HepG2 (cell line): ENCODE measurements around the gene JSRP1. TPM values are rescaled to one million over a fixed set of nuclear protein-coding genes. Genes with fewer than 3 reads are reported as not detected.

Source experiments
- CAMTA2 ChIP-seq: sonication (generic); formaldehyde crosslinking; IDR thresholded peaks from 2 replicates; pipeline ENCODE4 v1.4.0; 2020; ENCODE audit warnings: mild to moderate bottlenecking, missing genetic modification reagents, borderline replicate concordance
- DNMT1 ChIP-seq: sonication (generic); formaldehyde crosslinking; IDR thresholded peaks from 2 replicates; pipeline ENCODE4 v1.5.1; 2020; ENCODE audit warnings: mild to moderate bottlenecking, missing genetic modification reagents
- NFYB ChIP-seq: sonication (generic); formaldehyde crosslinking; IDR thresholded peaks from 2 replicates; pipeline ENCODE4 v1.4.0; 2020; ENCODE audit warnings: missing genetic modification reagents
- POLR2AphosphoS5 ChIP-seq: IDR thresholded peaks from 2 replicates; pipeline ENCODE4 v1.6.1; 2012; ENCODE audit warnings: low read depth, low read length
- RCOR2 ChIP-seq: IDR thresholded peaks from 2 replicates; pipeline ENCODE4 v1.6.1; 2016; ENCODE audit warnings: missing biosample characterization, missing genetic modification reagents
- SMARCE1 ChIP-seq: fragments of 450-650 bp; IDR thresholded peaks from 2 replicates; pipeline ENCODE4 v1.6.1; 2017; ENCODE audit warnings: borderline replicate concordance
- THYN1 ChIP-seq: sonication (generic); formaldehyde crosslinking; IDR thresholded peaks from 2 replicates; pipeline ENCODE4 v1.8.1; 2023; ENCODE audit warnings: low read depth, mild to moderate bottlenecking, moderate library complexity, missing genetic modification reagents, borderline replicate concordance
- TP53 ChIP-seq: sonication (generic); formaldehyde crosslinking; conservative IDR thresholded peaks from 2 replicates; pipeline ENCODE4 v1.4.0; 2020; ENCODE audit warnings: missing genetic modification reagents
- U2AF1 ChIP-seq: fragments of 200-400 bp; formaldehyde crosslinking; optimal IDR thresholded peaks from 2 replicates; pipeline ENCODE3; 2017; ENCODE audit warnings: mild to moderate bottlenecking, low read depth, low read length
- ZNF383 ChIP-seq: sonication (generic); formaldehyde crosslinking; IDR thresholded peaks from 2 replicates; pipeline ENCODE4 v1.4.0; 2020; ENCODE audit warnings: missing genetic modification reagents, mild to moderate bottlenecking, borderline replicate concordance
- ZNF460 ChIP-seq: sonication (generic); formaldehyde crosslinking; IDR thresholded peaks from 2 replicates; pipeline ENCODE4 v1.5.1; 2020; ENCODE audit warnings: missing genetic modification reagents, mild to moderate bottlenecking, borderline replicate concordance
- ZNF468 ChIP-seq: sonication (generic); formaldehyde crosslinking; IDR thresholded peaks from 2 replicates; pipeline ENCODE4 v1.8.0; 2022; ENCODE audit warnings: mild to moderate bottlenecking, moderate library complexity, missing genetic modification reagents
- ZNF543 ChIP-seq: sonication (generic); formaldehyde crosslinking; IDR thresholded peaks from 2 replicates; pipeline ENCODE4 v1.4.0; 2020; ENCODE audit warnings: mild to moderate bottlenecking, missing genetic modification reagents
- ZNF557 ChIP-seq: sonication (generic); formaldehyde crosslinking; IDR thresholded peaks from 2 replicates; pipeline ENCODE4 v1.4.0; 2020; ENCODE audit warnings: missing genetic modification reagents
- ZNF629 ChIP-seq: sonication (generic); formaldehyde crosslinking; conservative IDR thresholded peaks from 2 replicates; pipeline ENCODE4 v1.5.0; 2020; ENCODE audit warnings: missing genetic modification reagents
- ZSCAN31 ChIP-seq: sonication (generic); formaldehyde crosslinking; IDR thresholded peaks from 2 replicates; pipeline ENCODE4 v1.5.0; 2020; ENCODE audit warnings: low read depth, mild to moderate bottlenecking, missing genetic modification reagents
- polyA plus RNA-seq, 8 experiments: library from polyadenylated mRNA; depleted of rRNA in 3 of 8; stranded (reverse) in 7 of 8; unstranded in 1 of 8; fragments of >200 nt; fragmentation: Illumina TruSeq in 4 of 8; extraction: Trizol in 4 of 8; gene quantifications; 2 replicates each; pipeline versions ENCODE4 v1.2.1 to v1.2.3, GENCODE V29; 2011 to 2016; ENCODE audit warnings: low read depth in 4 of 8, missing spikeins in 1 of 8, mixed read lengths in 1 of 8; ENCODE audit not compliant: insufficient read depth in 1 of 8
- total RNA-seq, 5 experiments: library from RNA; depleted of rRNA; stranded (reverse); fragments of >200 nt; fragmentation: Illumina TruSeq; extraction: Trizol; gene quantifications; 2 replicates each; pipeline ENCODE4 v1.2.3, GENCODE V29; 2016; ENCODE audit warnings: low read depth in 1 of 5
- TF ChIP-seq, protein P1 (sequence below): sonication (generic); formaldehyde crosslinking; conservative IDR thresholded peaks from 2 replicates; pipeline ENCODE4 v1.4.0; 2020; ENCODE audit warnings: missing genetic modification reagents
- TF ChIP-seq, protein P2 (sequence below): sonication (generic); formaldehyde crosslinking; IDR thresholded peaks from 2 replicates; pipeline ENCODE4 v1.4.0; 2020; ENCODE audit warnings: mild to moderate bottlenecking, missing genetic modification reagents
- TF ChIP-seq, protein P3 (sequence below): sonication (generic); formaldehyde crosslinking; IDR thresholded peaks from 2 replicates; pipeline ENCODE4 v1.5.1; 2020; ENCODE audit warnings: mild to moderate bottlenecking, missing genetic modification reagents, moderate library complexity
- TF ChIP-seq, protein P4 (sequence below): sonication (generic); formaldehyde crosslinking; IDR thresholded peaks from 2 replicates; pipeline ENCODE4 v1.4.0; 2020; ENCODE audit warnings: missing genetic modification reagents, borderline replicate concordance
- TF ChIP-seq, protein P5 (sequence below): sonication (generic); formaldehyde crosslinking; IDR thresholded peaks from 2 replicates; pipeline ENCODE4 v1.5.0; 2020; ENCODE audit warnings: mild to moderate bottlenecking, missing genetic modification reagents, borderline replicate concordance

Gene JSRP1
- total and polyA plus RNA-seq, 2 of the 13 experiments (the other 11 are each of a cell fraction or from before 2014, with no cell fraction given) = 0.16 to 0.38 TPM

DNA sequence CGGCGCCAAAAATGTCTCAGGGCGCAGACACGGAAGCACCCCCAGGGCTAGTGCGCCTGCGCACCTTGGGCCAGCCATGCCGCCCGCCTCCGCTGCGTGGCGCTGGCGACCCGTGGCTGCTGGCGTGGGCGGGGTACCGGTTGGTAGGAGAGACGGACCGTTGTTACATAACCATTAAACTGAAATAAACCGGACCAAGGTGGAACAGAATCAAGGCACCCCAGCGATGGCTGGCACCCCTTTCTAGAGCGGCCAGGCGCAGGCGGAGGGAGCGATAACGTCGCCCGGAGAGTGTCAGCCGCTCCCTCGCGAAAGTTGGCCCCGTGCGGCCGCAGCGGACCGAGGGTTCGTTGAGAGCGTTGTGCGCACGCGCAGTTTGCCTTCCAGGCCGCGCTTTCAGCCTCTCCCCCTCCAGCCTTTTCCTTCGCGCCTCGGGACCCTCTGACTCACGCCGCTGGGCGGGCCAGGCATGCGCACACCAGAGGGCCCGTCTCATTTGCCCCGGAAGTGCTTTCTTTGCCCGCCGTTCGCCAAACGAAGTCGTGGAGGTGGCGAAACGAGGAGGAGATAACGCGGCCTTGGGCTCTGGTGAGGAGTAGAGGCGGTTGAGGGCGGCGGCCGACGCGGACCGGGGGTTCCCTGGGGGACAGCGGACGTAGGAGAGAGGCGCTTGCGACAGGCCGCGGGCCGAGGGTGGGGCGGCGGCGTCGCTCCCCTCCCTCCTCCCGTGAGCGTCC is 19.7 kb downstream of the JSRP1 start, which contains the start of the genes PLEKHJ1 and SF3A2 (continued):
- TF ChIP-seq, protein P1, sequence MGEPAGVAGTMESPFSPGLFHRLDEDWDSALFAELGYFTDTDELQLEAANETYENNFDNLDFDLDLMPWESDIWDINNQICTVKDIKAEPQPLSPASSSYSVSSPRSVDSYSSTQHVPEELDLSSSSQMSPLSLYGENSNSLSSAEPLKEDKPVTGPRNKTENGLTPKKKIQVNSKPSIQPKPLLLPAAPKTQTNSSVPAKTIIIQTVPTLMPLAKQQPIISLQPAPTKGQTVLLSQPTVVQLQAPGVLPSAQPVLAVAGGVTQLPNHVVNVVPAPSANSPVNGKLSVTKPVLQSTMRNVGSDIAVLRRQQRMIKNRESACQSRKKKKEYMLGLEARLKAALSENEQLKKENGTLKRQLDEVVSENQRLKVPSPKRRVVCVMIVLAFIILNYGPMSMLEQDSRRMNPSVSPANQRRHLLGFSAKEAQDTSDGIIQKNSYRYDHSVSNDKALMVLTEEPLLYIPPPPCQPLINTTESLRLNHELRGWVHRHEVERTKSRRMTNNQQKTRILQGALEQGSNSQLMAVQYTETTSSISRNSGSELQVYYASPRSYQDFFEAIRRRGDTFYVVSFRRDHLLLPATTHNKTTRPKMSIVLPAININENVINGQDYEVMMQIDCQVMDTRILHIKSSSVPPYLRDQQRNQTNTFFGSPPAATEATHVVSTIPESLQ (CRISPR knock-in tag) = peak; percentile 71; the same call in 1 of the 2 replicates
- TF ChIP-seq ZNF629 = peak; percentile 24; the same call in 1 of the 2 replicates
- 0 out of 2 replicates have a peak, but pooled peaks have one; percentile 78 for TF ChIP-seq ZNF557
- TF ChIP-seq ZNF543 (CRISPR knock-in tag) = peak; percentile 48; the same call in 1 of the 2 replicates
- TF ChIP-seq, protein P2, sequence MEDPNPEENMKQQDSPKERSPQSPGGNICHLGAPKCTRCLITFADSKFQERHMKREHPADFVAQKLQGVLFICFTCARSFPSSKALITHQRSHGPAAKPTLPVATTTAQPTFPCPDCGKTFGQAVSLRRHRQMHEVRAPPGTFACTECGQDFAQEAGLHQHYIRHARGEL (CRISPR knock-in tag) = peak; percentile 64; the same call in 1 of the 2 replicates
- TF ChIP-seq NFYB (CRISPR knock-in tag) = peak; percentile 42; the same call in 1 of the 2 replicates
- no peak for TF ChIP-seq ZNF383 (CRISPR knock-in tag)
- peak; percentile 59 for TF ChIP-seq U2AF1
- peak; percentile 59 for TF ChIP-seq POLR2AphosphoS5
- no peak for TF ChIP-seq SMARCE1
- no peak for TF ChIP-seq CAMTA2 (CRISPR knock-in tag)
- TF ChIP-seq, protein P3, sequence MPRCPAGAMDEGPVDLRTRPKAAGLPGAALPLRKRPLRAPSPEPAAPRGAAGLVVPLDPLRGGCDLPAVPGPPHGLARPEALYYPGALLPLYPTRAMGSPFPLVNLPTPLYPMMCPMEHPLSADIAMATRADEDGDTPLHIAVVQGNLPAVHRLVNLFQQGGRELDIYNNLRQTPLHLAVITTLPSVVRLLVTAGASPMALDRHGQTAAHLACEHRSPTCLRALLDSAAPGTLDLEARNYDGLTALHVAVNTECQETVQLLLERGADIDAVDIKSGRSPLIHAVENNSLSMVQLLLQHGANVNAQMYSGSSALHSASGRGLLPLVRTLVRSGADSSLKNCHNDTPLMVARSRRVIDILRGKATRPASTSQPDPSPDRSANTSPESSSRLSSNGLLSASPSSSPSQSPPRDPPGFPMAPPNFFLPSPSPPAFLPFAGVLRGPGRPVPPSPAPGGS = peak; percentile 95
- TF ChIP-seq ZSCAN31 (CRISPR knock-in tag) = no peak; the same call in 1 of the 2 replicates
- TF ChIP-seq THYN1 (CRISPR knock-in tag) = peak; percentile 99
- TF ChIP-seq, protein P4, sequence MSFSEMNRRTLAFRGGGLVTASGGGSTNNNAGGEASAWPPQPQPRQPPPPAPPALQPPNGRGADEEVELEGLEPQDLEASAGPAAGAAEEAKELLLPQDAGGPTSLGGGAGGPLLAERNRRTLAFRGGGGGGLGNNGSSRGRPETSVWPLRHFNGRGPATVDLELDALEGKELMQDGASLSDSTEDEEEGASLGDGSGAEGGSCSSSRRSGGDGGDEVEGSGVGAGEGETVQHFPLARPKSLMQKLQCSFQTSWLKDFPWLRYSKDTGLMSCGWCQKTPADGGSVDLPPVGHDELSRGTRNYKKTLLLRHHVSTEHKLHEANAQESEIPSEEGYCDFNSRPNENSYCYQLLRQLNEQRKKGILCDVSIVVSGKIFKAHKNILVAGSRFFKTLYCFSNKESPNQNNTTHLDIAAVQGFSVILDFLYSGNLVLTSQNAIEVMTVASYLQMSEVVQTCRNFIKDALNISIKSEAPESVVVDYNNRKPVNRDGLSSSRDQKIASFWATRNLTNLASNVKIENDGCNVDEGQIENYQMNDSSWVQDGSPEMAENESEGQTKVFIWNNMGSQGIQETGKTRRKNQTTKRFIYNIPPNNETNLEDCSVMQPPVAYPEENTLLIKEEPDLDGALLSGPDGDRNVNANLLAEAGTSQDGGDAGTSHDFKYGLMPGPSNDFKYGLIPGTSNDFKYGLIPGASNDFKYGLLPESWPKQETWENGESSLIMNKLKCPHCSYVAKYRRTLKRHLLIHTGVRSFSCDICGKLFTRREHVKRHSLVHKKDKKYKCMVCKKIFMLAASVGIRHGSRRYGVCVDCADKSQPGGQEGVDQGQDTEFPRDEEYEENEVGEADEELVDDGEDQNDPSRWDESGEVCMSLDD = no peak
- peak; percentile 83 for TF ChIP-seq TP53 (CRISPR knock-in tag)
- no peak; the same call in 1 of the 2 replicates for TF ChIP-seq DNMT1
- peak; percentile 71; the same call in 1 of the 2 replicates for TF ChIP-seq ZNF460 (CRISPR knock-in tag)
- 0 out of 2 replicates have a peak, but pooled peaks have one; percentile 19 for TF ChIP-seq RCOR2 (CRISPR knock-in tag)
- TF ChIP-seq ZNF468 = no peak
- TF ChIP-seq, protein P5, sequence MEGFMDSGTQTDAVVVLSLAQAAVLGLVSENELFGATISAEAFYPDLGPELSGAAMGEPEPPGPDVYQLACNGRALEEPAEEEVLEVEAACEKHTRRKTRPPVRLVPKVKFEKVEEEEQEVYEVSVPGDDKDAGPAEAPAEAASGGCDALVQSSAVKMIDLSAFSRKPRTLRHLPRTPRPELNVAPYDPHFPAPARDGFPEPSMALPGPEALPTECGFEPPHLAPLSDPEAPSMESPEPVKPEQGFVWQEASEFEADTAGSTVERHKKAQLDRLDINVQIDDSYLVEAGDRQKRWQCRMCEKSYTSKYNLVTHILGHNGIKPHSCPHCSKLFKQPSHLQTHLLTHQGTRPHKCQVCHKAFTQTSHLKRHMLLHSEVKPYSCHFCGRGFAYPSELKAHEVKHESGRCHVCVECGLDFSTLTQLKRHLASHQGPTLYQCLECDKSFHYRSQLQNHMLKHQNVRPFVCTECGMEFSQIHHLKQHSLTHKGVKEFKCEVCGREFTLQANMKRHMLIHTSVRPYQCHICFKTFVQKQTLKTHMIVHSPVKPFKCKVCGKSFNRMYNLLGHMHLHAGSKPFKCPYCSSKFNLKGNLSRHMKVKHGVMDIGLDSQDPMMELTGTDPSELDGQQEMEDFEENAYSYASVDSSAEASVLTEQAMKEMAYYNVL (CRISPR knock-in tag) = peak; percentile 76
